ENCODE data around the gene SYNPR.

GRCh38 chr3:63661242-63661641, 383.1 kb downstream of the SYNPR start:
- TF ChIP-seq POLR2A (IDR thresholded peaks at IDR 0.05) (no peak), EP300 (IDR thresholded peaks at IDR 0.05) (no peak)
- TF ChIP-seq, protein P1, sequence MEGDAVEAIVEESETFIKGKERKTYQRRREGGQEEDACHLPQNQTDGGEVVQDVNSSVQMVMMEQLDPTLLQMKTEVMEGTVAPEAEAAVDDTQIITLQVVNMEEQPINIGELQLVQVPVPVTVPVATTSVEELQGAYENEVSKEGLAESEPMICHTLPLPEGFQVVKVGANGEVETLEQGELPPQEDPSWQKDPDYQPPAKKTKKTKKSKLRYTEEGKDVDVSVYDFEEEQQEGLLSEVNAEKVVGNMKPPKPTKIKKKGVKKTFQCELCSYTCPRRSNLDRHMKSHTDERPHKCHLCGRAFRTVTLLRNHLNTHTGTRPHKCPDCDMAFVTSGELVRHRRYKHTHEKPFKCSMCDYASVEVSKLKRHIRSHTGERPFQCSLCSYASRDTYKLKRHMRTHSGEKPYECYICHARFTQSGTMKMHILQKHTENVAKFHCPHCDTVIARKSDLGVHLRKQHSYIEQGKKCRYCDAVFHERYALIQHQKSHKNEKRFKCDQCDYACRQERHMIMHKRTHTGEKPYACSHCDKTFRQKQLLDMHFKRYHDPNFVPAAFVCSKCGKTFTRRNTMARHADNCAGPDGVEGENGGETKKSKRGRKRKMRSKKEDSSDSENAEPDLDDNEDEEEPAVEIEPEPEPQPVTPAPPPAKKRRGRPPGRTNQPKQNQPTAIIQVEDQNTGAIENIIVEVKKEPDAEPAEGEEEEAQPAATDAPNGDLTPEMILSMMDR (IDR thresholded peaks at IDR 0.05): no peak
